ENCODE measurements around the gene CNDP2. TPM values are rescaled to one million over a fixed set of nuclear protein-coding genes. Genes with fewer than 3 reads are reported as not detected.
"Not testable (repeated sequence)": the region's sequence is repeated elsewhere in the genome, so short reads cannot be mapped to it uniquely, and the experiment has no call there.

The CNDP2 gene
- total RNA-seq, 4 donors from 2014 or later, result 31.1 to 52.5 (median 42.9) TPM

GRCh38 chr18:74558096-74558495 lies 61.9 kb downstream of the CNDP2 start:
- Histone ChIP-seq H3K27me3 (peaks cover 0 to 19% (median 0%) of the 10 kb centered on the region in 4 donors), H3K9me3 (no peaks in the 10 kb centered on the region), H3K4me1 (no peaks in the 10 kb centered on the region), H3K36me3 (no peaks in the 10 kb centered on the region), H3K27ac (replicated peaks in 1 of 4) (no peak overlapping the region), H3K4me3 (no peak overlapping the region)
- 66% methylated on average over 4 of the region's 4 CpGs for WGBS
- no peak for DNase-seq (ENCODE audit: extremely low spot score)
- intact Hi-C loops (cut with DNase I), result no loop called here
- TF ChIP-seq EP300 (IDR thresholded peaks at IDR 0.05), result no peak
- TF ChIP-seq CTCF (IDR thresholded peaks at IDR 0.05), result no peak
- no peak for TF ChIP-seq POLR2A (IDR thresholded peaks at IDR 0.05; ENCODE audit: low read depth)

- intact Hi-C loops (cut with DNase I), result no loop called here
- H3K4me3 ChIP-seq, result no peak overlapping the region
- no peaks in the 10 kb centered on the region for H3K36me3 ChIP-seq
- 81% methylated on average over 4 of the region's 4 CpGs for WGBS
- DNase-seq (ENCODE audit: extremely low spot score), result no peak
- H3K4me1 ChIP-seq, result no peaks in the 10 kb centered on the region
- H3K27me3 ChIP-seq, result peaks cover 0 to 6% (median 0%) of the 10 kb centered on the region in 4 donors
- TF ChIP-seq EP300 (IDR thresholded peaks at IDR 0.05) (no peak), POLR2A (IDR thresholded peaks at IDR 0.05; ENCODE audit: low read depth) (no peak), POLR2AphosphoS5 (IDR thresholded peaks at IDR 0.05) (no peak), CTCF (IDR thresholded peaks at IDR 0.05) (no peak)
- no peaks in the 10 kb centered on the region for H3K9me3 ChIP-seq
- H3K27ac ChIP-seq (replicated peaks in 1 of 4), result no peak overlapping the region
Observed at GRCh38 chr18:74562131-74562730, 66.1 kb downstream of the CNDP2 start.

GRCh38 chr18:74562775-74563174 lies 66.6 kb downstream of the CNDP2 start:
- no peak overlapping the region for H3K27ac ChIP-seq (replicated peaks in 1 of 4)
- TF ChIP-seq POLR2AphosphoS5 (IDR thresholded peaks at IDR 0.05) (no peak), CTCF (IDR thresholded peaks at IDR 0.05) (no peak), EP300 (IDR thresholded peaks at IDR 0.05) (no peak), POLR2A (IDR thresholded peaks at IDR 0.05; ENCODE audit: low read depth) (no peak)
- no peaks in the 10 kb centered on the region for H3K36me3 ChIP-seq
- no peak overlapping the region for H3K4me3 ChIP-seq
- H3K9me3 ChIP-seq, result no peaks in the 10 kb centered on the region
- peaks cover 0 to under 1% (median 0%) of the 10 kb centered on the region in 4 donors for H3K27me3 ChIP-seq
- H3K4me1 ChIP-seq, result no peaks in the 10 kb centered on the region
- intact Hi-C loops (cut with DNase I), result no loop called here
- DNase-seq (ENCODE audit: extremely low spot score), result no peak
- 80% methylated on average over 2 of the region's 4 CpGs for WGBS

GRCh38 chr18:74563999-74564398 lies 67.8 kb downstream of the CNDP2 start:
- Histone ChIP-seq H3K36me3 (no peaks in the 10 kb centered on the region), H3K4me3 (no peak overlapping the region), H3K27me3 (peaks cover 0 to 8% (median 0%) of the 10 kb centered on the region in 4 donors), H3K4me1 (no peaks in the 10 kb centered on the region), H3K27ac (replicated peaks in 1 of 4) (no peak overlapping the region), H3K9me3 (no peaks in the 10 kb centered on the region)
- DNase-seq (ENCODE audit: extremely low spot score), result no peak
- TF ChIP-seq CTCF (IDR thresholded peaks at IDR 0.05) (no peak), POLR2A (IDR thresholded peaks at IDR 0.05; ENCODE audit: low read depth) (no peak), POLR2AphosphoS5 (IDR thresholded peaks at IDR 0.05) (no peak), EP300 (IDR thresholded peaks at IDR 0.05) (no peak)
- 61% methylated on average over 3 of the region's 3 CpGs for WGBS
- intact Hi-C loops (cut with DNase I), result no loop called here

GRCh38 chr18:74565164-74565563 lies 69.0 kb downstream of the CNDP2 start:
- H3K36me3 ChIP-seq; H3K27me3 ChIP-seq; H3K9me3 ChIP-seq; DNase-seq (ENCODE audit: extremely low spot score); intact Hi-C loops (cut with DNase I); H3K27ac ChIP-seq (replicated peaks in 1 of 4); H3K4me1 ChIP-seq; H3K4me3 ChIP-seq: not testable (repeated sequence)
- 86% methylated on average over 1 of the region's 1 CpG for WGBS

- H3K9me3 ChIP-seq; H3K4me3 ChIP-seq; H3K36me3 ChIP-seq; H3K27me3 ChIP-seq; H3K27ac ChIP-seq (replicated peaks in 1 of 4); intact Hi-C loops (cut with DNase I); H3K4me1 ChIP-seq; DNase-seq (ENCODE audit: extremely low spot score): not testable (repeated sequence)
- 97% methylated on average over 3 of the region's 3 CpGs for WGBS
Observed at GRCh38 chr18:74565993-74566392, 69.8 kb downstream of the CNDP2 start.
